ENCODE data around the gene PDSS2. TPM values are rescaled to one million over a fixed set of nuclear protein-coding genes. Genes with fewer than 3 reads are reported as not detected.

The PDSS2 gene
- total and polyA plus RNA-seq, 4 donors, result 10.5 to 20.9 (median 16.0) TPM

DNA sequence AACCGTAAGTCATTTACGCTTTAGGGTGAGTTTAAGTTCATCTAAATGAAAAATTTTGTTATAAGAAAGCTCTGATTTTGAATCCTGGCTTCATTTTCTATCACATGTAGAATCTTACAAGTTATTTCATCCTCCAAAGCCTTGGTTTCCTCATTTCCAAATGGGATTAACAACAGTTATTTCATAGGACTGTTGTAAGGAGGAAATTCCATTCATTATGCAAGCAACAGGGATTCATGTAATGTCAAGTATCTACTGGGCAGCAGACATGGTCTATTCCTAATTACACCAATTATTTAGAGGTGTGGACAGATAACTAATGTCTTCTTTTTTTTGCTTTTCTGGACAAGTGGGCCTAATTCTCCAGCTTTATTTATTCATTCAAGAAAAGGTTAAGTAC is 154.0 kb downstream of the PDSS2 start:
- Histone ChIP-seq H3K9ac (ENCODE audit: low read depth in 1 of 2, low read length in 2 of 2) (no peak overlapping the region), H3K27me3 (ENCODE audit: control insufficient read depth in 4 of 4, insufficient read depth in 4 of 4, low read length in 3 of 4) (no peaks in the 10 kb centered on the region), H3K4me1 (ENCODE audit: control insufficient read depth in 4 of 4, insufficient read depth in 4 of 4, low read length in 3 of 4) (no peaks in the 10 kb centered on the region), H3K4me3 (ENCODE audit: low read depth in 1 of 3, low read length in 3 of 3) (no peak overlapping the region), H3K27ac (ENCODE audit: low read depth in 1 of 2, low read length in 2 of 2) (no peak overlapping the region), H3K9me3 (ENCODE audit: control insufficient read depth in 4 of 4, low read length in 3 of 4) (no peaks in the 10 kb centered on the region), H3K36me3 (ENCODE audit: control insufficient read depth in 4 of 4, insufficient read depth in 3 of 4, low read depth in 1 of 4, low read length in 3 of 4) (no peaks in the 10 kb centered on the region)
- TF ChIP-seq HNF4G (IDR thresholded peaks at IDR 0.05) (no peak), GABPA (IDR thresholded peaks at IDR 0.05 in 1 of 2, conservative IDR thresholded peaks at IDR 0.05 in 1 of 2) (no peak), FOXA2 (IDR thresholded peaks at IDR 0.05) (no peak), YY1 (IDR thresholded peaks at IDR 0.05) (no peak), JUND (IDR thresholded peaks at IDR 0.05) (no peak), TAF1 (conservative IDR thresholded peaks at IDR 0.05) (no peak), NR2F2 (IDR thresholded peaks at IDR 0.05) (no peak), RXRA (IDR thresholded peaks at IDR 0.05) (no peak), SP1 (IDR thresholded peaks at IDR 0.05) (no peak), EGR1 (IDR thresholded peaks at IDR 0.05; ENCODE audit: low read depth in 2 of 2) (no peak), ATF3 (IDR thresholded peaks at IDR 0.05) (no peak)
- TF ChIP-seq, protein P1, sequence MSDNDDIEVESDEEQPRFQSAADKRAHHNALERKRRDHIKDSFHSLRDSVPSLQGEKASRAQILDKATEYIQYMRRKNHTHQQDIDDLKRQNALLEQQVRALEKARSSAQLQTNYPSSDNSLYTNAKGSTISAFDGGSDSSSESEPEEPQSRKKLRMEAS (IDR thresholded peaks at IDR 0.05), result no peak
- TF ChIP-seq, protein P2, sequence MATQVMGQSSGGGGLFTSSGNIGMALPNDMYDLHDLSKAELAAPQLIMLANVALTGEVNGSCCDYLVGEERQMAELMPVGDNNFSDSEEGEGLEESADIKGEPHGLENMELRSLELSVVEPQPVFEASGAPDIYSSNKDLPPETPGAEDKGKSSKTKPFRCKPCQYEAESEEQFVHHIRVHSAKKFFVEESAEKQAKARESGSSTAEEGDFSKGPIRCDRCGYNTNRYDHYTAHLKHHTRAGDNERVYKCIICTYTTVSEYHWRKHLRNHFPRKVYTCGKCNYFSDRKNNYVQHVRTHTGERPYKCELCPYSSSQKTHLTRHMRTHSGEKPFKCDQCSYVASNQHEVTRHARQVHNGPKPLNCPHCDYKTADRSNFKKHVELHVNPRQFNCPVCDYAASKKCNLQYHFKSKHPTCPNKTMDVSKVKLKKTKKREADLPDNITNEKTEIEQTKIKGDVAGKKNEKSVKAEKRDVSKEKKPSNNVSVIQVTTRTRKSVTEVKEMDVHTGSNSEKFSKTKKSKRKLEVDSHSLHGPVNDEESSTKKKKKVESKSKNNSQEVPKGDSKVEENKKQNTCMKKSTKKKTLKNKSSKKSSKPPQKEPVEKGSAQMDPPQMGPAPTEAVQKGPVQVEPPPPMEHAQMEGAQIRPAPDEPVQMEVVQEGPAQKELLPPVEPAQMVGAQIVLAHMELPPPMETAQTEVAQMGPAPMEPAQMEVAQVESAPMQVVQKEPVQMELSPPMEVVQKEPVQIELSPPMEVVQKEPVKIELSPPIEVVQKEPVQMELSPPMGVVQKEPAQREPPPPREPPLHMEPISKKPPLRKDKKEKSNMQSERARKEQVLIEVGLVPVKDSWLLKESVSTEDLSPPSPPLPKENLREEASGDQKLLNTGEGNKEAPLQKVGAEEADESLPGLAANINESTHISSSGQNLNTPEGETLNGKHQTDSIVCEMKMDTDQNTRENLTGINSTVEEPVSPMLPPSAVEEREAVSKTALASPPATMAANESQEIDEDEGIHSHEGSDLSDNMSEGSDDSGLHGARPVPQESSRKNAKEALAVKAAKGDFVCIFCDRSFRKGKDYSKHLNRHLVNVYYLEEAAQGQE (IDR thresholded peaks at IDR 0.05), result no peak
- TF ChIP-seq, protein P3, sequence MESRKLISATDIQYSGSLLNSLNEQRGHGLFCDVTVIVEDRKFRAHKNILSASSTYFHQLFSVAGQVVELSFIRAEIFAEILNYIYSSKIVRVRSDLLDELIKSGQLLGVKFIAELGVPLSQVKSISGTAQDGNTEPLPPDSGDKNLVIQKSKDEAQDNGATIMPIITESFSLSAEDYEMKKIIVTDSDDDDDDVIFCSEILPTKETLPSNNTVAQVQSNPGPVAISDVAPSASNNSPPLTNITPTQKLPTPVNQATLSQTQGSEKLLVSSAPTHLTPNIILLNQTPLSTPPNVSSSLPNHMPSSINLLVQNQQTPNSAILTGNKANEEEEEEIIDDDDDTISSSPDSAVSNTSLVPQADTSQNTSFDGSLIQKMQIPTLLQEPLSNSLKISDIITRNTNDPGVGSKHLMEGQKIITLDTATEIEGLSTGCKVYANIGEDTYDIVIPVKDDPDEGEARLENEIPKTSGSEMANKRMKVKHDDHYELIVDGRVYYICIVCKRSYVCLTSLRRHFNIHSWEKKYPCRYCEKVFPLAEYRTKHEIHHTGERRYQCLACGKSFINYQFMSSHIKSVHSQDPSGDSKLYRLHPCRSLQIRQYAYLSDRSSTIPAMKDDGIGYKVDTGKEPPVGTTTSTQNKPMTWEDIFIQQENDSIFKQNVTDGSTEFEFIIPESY (IDR thresholded peaks at IDR 0.05), result no peak
- WGBS, result 99% methylated on average over 2 of the region's 2 CpGs
- DNase-seq (ENCODE audit: low spot score), result no peak

GRCh38 chr6:107304421-107305025 is 154.8 kb downstream of the PDSS2 start:
- WGBS, result 96% methylated on average over 5 of the region's 5 CpGs
- H3K4me1 ChIP-seq (ENCODE audit: control insufficient read depth in 4 of 4, insufficient read depth in 4 of 4, low read length in 3 of 4), result no peaks in the 10 kb centered on the region
- TF ChIP-seq FOXA2 (IDR thresholded peaks at IDR 0.05) (no peak), YY1 (IDR thresholded peaks at IDR 0.05) (no peak), ATF3 (IDR thresholded peaks at IDR 0.05) (no peak), GABPA (IDR thresholded peaks at IDR 0.05 in 1 of 2, conservative IDR thresholded peaks at IDR 0.05 in 1 of 2) (no peak), HNF4A (conservative IDR thresholded peaks at IDR 0.05) (no peak), FOXA1 (IDR thresholded peaks at IDR 0.05) (no peak), JUND (IDR thresholded peaks at IDR 0.05) (no peak), TAF1 (conservative IDR thresholded peaks at IDR 0.05) (no peak), RXRA (IDR thresholded peaks at IDR 0.05) (no peak), EGR1 (IDR thresholded peaks at IDR 0.05; ENCODE audit: low read depth in 2 of 2) (no peak), RAD21 (IDR thresholded peaks at IDR 0.05) (no peak)
- TF ChIP-seq, protein P3 (IDR thresholded peaks at IDR 0.05), result no peak
- TF ChIP-seq, protein P2 (IDR thresholded peaks at IDR 0.05), result no peak

More at GRCh38 chr6:107304421-107305025, 154.8 kb downstream of the PDSS2 start:
- Histone ChIP-seq H3K27me3 (ENCODE audit: control insufficient read depth in 4 of 4, insufficient read depth in 4 of 4, low read length in 3 of 4) (no peaks in the 10 kb centered on the region), H3K36me3 (ENCODE audit: control insufficient read depth in 4 of 4, insufficient read depth in 3 of 4, low read depth in 1 of 4, low read length in 3 of 4) (no peaks in the 10 kb centered on the region), H3K4me3 (ENCODE audit: low read depth in 1 of 3, low read length in 3 of 3) (no peak overlapping the region), H3K9me3 (ENCODE audit: control insufficient read depth in 4 of 4, low read length in 3 of 4) (no peaks in the 10 kb centered on the region), H3K27ac (ENCODE audit: low read depth in 1 of 2, low read length in 2 of 2) (no peak overlapping the region), H3K9ac (ENCODE audit: low read depth in 1 of 2, low read length in 2 of 2) (no peak overlapping the region)
- DNase-seq (ENCODE audit: low spot score), result no peak
